ENCODE data around the gene LRRC58. TPM values are rescaled to one million over a fixed set of nuclear protein-coding genes. Genes with fewer than 3 reads are reported as not detected.

The LRRC58 gene
- total RNA-seq: 10 to 100 TPM; 26.0 to 34.9 TPM

DNA sequence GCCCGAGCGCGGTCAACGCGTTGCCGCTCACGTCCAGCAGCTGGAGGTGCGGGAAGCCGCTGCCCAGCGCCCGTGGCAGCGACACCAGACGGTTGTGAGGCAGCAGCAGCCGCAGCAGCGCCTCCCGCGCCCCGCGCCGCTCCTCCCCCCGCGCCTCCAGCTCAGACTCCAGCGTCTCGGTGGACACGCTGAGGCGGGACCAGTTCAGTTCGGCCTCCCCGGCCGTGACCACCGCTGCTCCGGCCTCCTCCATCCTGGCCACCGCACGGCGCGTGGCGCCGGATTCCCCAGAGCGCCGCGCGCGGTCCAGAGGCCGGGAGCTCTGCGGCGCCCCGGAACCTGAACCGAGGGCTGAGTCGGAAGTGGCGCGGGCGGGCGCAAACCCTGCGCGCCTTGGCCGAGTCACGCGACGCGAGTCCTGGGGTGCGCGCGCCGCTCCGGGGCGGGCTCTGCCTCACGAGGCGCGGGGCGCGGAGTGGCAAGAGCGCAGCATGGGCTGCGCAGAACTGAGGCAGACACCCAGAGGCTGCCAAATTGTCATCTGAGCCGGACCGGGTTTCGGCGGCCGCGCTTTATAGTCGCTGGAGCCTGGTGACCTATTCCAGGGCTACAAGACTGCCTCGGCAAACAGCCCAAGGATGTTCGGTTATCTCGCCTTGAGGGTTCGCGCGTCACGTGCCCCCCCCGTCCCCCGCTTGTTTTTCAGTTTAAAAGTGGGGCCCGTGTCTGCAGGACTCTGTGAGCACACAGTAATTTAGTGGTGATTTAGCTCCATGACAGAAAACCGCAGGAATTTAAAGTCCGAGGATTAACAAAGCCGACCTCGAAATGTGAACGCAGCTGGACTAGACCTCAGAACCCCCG lies at the start of gene LRRC58:
LRRC58 (minus strand) TSS at position 364 of the 864 bp plus-strand sequence; CDS start at position 253, 111 bp downstream.
- no peaks in the 10 kb centered on the region for H3K4me1 ChIP-seq (replicated peaks)
- H3K9me3 ChIP-seq: no peaks in the 10 kb centered on the region
- H3K36me3 ChIP-seq: no peaks in the 10 kb centered on the region
- intact Hi-C loops (cut with DNase I): no loop called here
- under 1% methylated on average over 95 of the region's 95 CpGs for WGBS
- no peaks in the 10 kb centered on the region for H3K27me3 ChIP-seq (replicated peaks; ENCODE audit: insufficient read depth)
- peak; percentile 87 for DNase-seq (ENCODE audit: low spot score)
- peak within 1 kb of the TSS; percentile 83 to 94 for H3K27ac ChIP-seq
- H3K4me3 ChIP-seq: peak within 1 kb of the TSS; percentile 59 to 78
- TF ChIP-seq, protein P1, sequence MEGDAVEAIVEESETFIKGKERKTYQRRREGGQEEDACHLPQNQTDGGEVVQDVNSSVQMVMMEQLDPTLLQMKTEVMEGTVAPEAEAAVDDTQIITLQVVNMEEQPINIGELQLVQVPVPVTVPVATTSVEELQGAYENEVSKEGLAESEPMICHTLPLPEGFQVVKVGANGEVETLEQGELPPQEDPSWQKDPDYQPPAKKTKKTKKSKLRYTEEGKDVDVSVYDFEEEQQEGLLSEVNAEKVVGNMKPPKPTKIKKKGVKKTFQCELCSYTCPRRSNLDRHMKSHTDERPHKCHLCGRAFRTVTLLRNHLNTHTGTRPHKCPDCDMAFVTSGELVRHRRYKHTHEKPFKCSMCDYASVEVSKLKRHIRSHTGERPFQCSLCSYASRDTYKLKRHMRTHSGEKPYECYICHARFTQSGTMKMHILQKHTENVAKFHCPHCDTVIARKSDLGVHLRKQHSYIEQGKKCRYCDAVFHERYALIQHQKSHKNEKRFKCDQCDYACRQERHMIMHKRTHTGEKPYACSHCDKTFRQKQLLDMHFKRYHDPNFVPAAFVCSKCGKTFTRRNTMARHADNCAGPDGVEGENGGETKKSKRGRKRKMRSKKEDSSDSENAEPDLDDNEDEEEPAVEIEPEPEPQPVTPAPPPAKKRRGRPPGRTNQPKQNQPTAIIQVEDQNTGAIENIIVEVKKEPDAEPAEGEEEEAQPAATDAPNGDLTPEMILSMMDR (IDR thresholded peaks at IDR 0.05): peak in 2 of 4 experiments; percentile 28 to 32
- peak; percentile 69 for TF ChIP-seq POLR2AphosphoS5 (IDR thresholded peaks at IDR 0.05)
- peak; percentile 82 for TF ChIP-seq POLR2A (IDR thresholded peaks at IDR 0.05)

DNA sequence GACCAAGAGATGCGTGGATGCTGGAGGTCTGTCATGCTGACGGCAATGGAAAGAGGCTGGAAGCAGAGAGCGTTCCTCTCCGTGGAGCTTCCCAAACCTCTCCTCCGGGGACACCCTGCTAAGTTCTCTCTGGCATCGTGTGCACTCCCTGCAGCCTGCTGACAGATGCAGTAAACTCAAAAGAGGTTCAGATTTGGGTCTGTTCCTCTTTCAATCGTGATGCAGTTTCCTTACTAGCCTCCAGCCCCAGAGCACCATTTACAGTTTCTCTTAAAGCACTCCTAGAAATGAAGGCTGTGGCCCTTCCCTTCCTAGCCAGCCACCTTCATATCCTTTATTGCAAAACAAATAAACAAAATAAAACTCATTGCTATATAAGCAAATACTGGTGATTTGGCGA lies 47.3 kb upstream of the LRRC58 start:
- WGBS: 88% methylated on average over 8 of the region's 8 CpGs
- peaks cover 12 to 20% of the 10 kb centered on the region in 2 donors for H3K36me3 ChIP-seq
- intact Hi-C loops (cut with DNase I): no loop called here

DNA sequence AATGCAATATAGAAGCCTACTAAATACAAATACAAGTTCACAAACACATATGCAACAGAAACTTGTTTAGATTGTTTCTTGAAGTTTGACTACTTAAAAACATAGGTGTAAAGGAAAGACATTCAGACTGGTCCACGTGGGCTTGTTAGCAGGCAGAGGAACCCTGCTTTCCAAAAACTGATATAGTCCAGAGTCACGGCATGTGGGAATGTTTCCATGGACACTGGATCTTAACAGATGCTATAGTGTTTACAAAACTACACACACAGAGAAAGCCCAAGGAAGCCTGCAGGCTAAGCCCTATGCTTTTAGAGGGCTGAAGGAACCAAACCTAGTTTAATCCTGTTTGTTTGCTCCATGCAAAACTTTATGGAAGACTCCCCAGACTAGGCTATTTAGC lies 45.2 kb upstream of the LRRC58 start:
- no peaks in the 10 kb centered on the region for H3K4me1 ChIP-seq (replicated peaks)
- DNase-seq (ENCODE audit: low spot score): no peak

More for the DNA sequence above, 47.3 kb upstream of the LRRC58 start:
- H3K27me3 ChIP-seq (replicated peaks; ENCODE audit: insufficient read depth): no peaks in the 10 kb centered on the region
- TF ChIP-seq, protein P1 (IDR thresholded peaks at IDR 0.05): no peak
- TF ChIP-seq POLR2AphosphoS5 (IDR thresholded peaks at IDR 0.05): no peak
- TF ChIP-seq POLR2A (IDR thresholded peaks at IDR 0.05): no peak
- H3K4me3 ChIP-seq: no peak overlapping the region
- H3K4me1 ChIP-seq (replicated peaks): no peaks in the 10 kb centered on the region
- DNase-seq (ENCODE audit: low spot score): no peak
- H3K27ac ChIP-seq: no peak overlapping the region
- no peaks in the 10 kb centered on the region for H3K9me3 ChIP-seq

DNA sequence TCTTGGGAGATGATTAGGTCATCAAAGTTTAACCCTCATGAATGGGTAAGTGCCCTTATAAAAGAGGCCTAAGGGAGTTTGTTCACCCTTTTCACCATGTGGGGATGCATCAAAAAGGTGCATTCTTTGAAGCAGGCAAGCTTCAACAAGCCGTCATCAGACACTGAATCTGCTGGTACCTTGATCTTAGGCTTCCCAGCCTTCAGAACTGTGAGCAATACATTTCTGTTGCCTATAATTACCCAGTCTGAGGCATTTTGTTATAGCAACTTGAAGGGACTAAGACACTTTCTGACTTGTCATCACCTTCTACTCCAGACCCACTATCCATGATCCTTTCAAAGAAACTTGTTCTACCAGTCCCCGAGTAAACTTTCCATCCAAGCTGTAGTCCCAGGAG lies 44.6 kb upstream of the LRRC58 start:
- intact Hi-C loops (cut with DNase I): no loop called here
- Histone ChIP-seq H3K4me3 (no peak overlapping the region), H3K27ac (no peak overlapping the region), H3K27me3 (replicated peaks; ENCODE audit: insufficient read depth) (no peaks in the 10 kb centered on the region), H3K36me3 (no peaks in the 10 kb centered on the region), H3K9me3 (no peaks in the 10 kb centered on the region), H3K4me1 (replicated peaks) (no peaks in the 10 kb centered on the region)
- WGBS: 71% methylated on average over 2 of the region's 2 CpGs
- TF ChIP-seq POLR2AphosphoS5 (IDR thresholded peaks at IDR 0.05): peak; percentile 12
- TF ChIP-seq, protein P1 (IDR thresholded peaks at IDR 0.05): no peak
- no peak for DNase-seq (ENCODE audit: low spot score)

More for the DNA sequence above, 45.2 kb upstream of the LRRC58 start:
- Histone ChIP-seq H3K36me3 (peaks cover 0 to 3% of the 10 kb centered on the region in 2 donors), H3K9me3 (no peaks in the 10 kb centered on the region), H3K4me3 (no peak overlapping the region), H3K27me3 (replicated peaks; ENCODE audit: insufficient read depth) (no peaks in the 10 kb centered on the region), H3K27ac (no peak overlapping the region)
- TF ChIP-seq POLR2A (IDR thresholded peaks at IDR 0.05) (no peak), POLR2AphosphoS5 (IDR thresholded peaks at IDR 0.05) (no peak)
- TF ChIP-seq, protein P1 (IDR thresholded peaks at IDR 0.05): no peak
- 55% methylated on average over 2 of the region's 2 CpGs for WGBS
- intact Hi-C loops (cut with DNase I): no loop called here

DNA sequence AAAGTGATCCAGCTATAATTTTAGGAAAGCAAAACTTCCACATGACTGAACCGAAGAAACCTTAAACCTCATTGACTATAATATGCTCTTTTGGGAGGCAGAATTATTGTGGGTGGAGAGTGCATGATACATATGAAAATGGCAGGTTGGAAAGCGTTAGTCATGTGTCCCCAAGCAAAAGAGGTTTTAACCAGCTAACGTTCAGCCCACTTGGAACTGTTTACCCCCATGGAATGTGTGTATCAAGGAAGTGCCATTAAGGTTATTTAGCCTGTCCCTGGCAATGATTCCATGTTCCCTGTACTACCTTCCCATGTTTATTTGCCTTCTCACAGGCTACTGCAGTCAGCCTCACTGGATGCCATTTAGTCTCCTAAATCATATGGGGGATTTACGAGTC lies 44.1 kb upstream of the LRRC58 start:
- WGBS: 57% methylated on average over 4 of the region's 4 CpGs
- intact Hi-C loops (cut with DNase I): no loop called here
- Histone ChIP-seq H3K4me3 (no peak overlapping the region), H3K4me1 (replicated peaks) (no peaks in the 10 kb centered on the region), H3K36me3 (no peaks in the 10 kb centered on the region), H3K9me3 (no peaks in the 10 kb centered on the region), H3K27ac (no peak overlapping the region), H3K27me3 (replicated peaks; ENCODE audit: insufficient read depth) (no peaks in the 10 kb centered on the region)
- TF ChIP-seq POLR2AphosphoS5 (IDR thresholded peaks at IDR 0.05) (no peak), POLR2A (IDR thresholded peaks at IDR 0.05) (no peak)
- TF ChIP-seq, protein P1 (IDR thresholded peaks at IDR 0.05): no peak
- no peak for DNase-seq (ENCODE audit: low spot score)
